Measurements from ENCODE around the gene CDON.

DNA sequence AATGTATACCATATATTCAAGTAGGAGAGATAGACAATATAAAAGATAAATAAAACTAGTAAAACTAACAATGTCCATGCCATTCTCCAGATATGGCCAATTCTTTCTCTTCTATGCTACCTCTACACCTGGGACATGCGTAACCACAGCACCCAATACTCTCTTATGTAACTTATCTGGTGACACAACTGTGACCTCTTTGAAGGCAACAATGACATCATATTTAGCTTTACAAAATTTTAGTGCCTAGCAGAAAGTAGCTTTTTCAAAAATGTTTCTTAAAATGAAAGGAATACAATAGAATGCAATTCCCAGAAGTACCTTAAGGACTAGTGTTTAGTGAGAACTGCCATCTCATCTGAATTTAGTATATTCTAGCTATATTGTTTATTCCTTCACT is 36.8 kb downstream of the CDON start:
- TF ChIP-seq HOXA7 (CRISPR knock-in tag; IDR thresholded peaks at IDR 0.05), result no peak
- TF ChIP-seq ZNF510 (CRISPR knock-in tag; IDR thresholded peaks at IDR 0.05; ENCODE audit: low read depth), result no peak
- TF ChIP-seq EP300 (IDR thresholded peaks at IDR 0.05; ENCODE audit: low read depth in 2 of 2, low read length in 2 of 2), result no peak
- TF ChIP-seq EP300 (CRISPR knock-in tag; IDR thresholded peaks at IDR 0.05; ENCODE audit: borderline replicate concordance), result no peak

All from HepG2 (cell line).